Caki2 (cell line): ENCODE measurements around the gene PRKCZ. TPM values are rescaled to one million over a fixed set of nuclear protein-coding genes. Genes with fewer than 3 reads are reported as not detected.

Source experiments
- DNase-seq: peaks from one replicate; pipeline ENCODE4 v3.0.0-alpha.2; 2015; ENCODE audit warnings: low read depth
- in situ Hi-C: cut with HindIII; loops from 2 replicates; pipeline ENCODE4 v1.10.0; 2016; ENCODE audit warnings: low sequenced_read_pairs, low pct_unique_long_range_greater_than_20kb, mixed read lengths
- total RNA-seq: library from RNA; depleted of rRNA; stranded (reverse); fragments of >200 nt; shearing (Covaris generic); gene quantifications from 2 replicates; pipeline ENCODE4 v1.2.3, GENCODE V29; 2014; ENCODE audit warnings: low replicate concordance

Gene PRKCZ
- total RNA-seq, 1 experiment from 2014 or later: 60.4 TPM

DNA sequence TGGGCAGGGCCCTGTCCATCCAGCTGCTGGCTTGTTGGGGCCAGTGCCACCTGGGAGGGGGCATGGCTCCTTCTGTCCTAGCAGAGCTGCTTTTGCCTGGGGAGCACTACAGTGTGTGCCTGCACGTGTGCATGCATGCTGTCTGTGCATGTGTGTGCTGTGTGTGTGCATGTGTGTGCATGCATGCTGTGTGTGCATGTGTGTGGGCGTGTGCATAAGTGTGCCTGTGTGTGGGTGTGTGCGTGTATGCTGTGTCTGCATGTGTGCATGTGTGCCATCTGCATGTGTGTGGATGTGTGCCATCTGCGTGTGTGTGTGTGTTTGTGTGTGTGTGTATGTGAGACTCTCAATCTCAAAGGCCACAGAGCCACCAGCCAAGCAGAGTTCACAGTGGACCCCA, 8.3 kb upstream of the PRKCZ start:
- in situ Hi-C loops: no loop called here
- DNase-seq: no peak

DNA sequence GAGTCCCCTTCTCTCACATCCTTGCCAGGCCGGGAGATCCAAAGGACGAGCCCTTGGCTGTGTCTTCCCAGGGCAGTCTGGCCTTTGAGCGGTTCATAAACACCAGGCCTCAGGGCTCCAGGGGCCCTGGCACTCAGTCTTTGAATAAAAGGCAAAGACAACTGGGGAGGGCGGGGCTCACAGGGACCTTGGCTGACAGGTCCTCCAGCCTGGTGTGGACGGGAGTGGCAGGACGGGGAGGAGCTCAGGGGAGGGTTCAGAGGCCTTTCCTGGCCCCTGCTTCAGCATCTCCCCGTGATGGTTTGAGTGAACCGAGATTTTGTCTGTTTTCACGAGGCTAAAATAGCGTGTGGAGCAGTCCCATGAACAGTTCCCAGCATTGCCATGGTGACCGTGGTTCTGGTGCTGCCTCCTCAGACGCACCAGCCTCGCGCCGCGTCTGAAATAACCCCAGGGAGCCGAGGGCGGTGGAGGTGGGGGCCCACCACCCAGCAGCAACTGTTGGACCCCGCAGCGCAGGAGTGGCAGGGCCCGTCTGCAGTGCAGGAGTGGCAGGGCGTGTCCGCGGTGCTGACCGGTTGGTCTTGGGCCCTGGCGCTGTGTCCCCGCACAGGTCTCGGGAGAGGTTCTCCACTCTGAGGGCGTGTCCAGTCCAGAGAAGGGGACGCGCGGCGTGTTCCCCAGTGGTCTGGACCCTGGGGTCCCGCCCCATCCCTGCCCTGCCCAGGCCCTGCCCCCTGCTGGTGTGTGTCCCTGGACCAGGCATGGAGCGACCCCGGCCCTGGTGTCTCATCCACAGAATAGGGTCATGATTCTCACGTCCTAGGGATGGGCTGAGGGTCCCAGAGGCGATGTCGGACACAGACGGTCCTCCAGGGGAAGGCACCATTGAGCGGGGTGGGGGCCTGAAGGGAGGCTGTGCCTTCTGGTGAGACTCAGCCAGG, 7.1 kb upstream of the PRKCZ start:
- in situ Hi-C loops: no loop called here
- DNase-seq: no peak

DNA sequence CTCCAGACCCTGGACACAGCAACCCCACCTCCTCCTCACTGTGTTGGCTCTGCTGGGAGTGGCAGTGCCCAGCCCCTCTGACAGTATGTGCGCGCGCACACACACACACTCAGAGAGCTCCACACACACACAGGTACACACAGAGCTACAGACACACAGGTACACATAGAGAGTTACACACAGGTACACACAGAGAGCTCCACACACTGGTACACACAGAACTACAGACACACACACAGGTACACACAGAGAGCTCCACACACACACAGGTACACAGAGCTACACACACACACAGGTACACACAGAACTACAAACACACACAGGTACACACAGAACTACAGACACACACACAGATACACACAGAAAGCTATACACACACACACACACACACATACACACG, 6.3 kb upstream of the PRKCZ start:
- in situ Hi-C loops: no loop called here
- DNase-seq: no peak

DNA sequence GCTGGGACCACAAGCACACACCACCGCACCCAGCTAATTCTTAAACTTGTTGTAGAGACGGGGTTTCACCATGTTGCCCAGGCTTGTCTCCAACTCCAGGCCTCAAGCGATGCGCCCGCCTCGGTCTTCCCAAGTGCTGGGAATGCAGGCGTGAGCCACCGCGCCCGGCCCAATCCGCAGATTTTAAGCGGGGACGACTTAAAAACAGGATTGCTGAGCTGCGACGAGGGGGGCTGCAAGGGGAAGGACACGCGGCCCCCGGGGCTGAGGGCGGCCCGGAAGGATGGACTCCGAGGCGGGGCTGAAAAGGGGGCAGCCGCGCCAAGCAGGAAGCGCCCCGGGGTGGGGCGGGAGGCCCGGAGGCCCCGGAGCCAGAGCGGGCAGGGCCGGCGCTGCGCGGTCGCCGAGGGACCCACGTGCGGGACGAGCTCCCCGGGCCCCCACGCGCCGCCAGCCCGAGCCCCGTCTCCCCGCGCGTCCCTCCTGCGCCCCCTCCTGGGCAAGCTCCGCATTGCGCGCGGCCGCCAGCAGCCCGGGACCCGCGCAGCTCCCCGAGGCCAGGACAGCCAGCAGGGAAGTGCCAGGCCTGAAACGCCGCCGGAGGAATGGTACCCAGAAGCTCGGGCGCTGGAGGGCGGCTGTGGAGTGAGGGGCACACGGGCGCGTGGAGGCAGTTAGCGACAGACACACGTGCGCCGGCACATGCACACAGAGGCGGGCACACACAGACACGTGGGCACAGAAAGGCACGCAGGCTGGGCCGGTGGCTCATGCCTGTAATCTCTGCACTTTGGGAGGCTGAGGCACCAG, 5.5 kb upstream of the PRKCZ start:
- in situ Hi-C loops: no loop called here

DNA sequence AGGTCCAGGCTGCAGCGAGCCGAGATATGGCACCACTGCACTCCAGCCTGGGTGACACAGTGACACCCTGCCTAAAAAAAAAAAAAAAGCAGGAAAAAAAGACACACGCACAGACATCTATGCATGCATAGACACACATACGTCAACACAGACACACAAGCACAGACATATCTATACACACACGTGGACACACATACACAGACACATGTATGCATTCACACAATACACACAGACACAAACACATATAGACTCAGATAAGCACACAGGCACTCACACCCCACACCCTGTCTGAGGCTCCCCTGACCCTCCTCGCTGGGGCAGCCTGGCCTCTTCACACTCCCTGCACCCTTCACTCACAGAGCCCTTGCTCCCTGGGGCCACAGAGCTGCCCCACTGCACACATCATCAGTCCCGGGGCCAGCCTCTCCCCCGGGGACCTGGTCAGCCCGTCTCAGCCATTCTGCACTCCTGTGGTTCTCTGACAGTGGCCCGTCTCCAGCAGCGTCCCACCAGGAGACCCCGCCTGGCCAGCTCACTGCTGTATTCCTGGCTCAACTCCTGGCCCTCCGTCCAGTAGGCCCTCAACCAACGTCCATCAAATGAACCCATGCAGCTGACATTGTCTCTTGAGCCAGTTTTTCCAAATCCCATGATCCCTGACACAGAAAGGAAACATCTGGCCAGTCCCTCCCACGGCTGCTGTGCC, 4.6 kb upstream of the PRKCZ start:
- in situ Hi-C loops: no loop called here

More for the DNA sequence above, 5.5 kb upstream of the PRKCZ start:
- peak; percentile 60 for DNase-seq

DNA sequence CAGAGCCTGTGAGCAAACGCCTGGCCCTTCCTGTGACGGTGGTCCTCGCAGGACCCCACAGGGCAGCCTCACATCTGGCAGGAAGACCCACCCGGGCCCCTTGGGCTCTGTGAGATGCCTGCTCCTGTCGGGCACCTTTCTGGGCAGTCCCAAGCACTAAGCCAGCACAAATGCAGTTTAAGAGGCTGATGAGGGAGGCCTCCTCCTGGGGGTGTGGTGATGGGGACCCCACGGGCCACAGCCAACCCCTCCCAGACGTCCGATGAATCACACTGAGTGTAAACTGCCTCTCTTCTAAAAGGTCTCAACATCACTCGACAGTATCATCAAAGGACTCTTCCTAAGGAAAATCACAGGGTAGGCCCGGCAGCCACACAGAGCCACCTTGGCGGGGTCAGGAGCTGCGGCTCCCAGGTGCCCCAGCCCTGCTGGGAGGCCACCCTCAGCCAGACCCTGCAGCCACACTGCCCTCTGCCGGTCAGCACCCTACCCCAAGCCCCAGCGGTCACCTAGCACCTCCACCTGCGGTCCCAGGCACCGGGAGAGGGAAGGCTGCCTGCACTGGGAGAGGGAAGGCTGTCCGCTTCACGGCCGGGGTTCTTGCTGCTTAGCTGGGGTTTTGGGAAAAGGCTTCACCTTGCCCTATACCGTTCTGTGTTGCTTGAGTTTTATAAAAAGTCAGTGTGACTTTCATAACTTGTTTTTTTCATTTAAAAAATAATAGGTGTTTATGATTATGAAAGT, 3.9 kb upstream of the PRKCZ start:
- in situ Hi-C loops: no loop called here
- DNase-seq: peak; percentile 39

More for the DNA sequence above, 4.6 kb upstream of the PRKCZ start:
- no peak for DNase-seq

DNA sequence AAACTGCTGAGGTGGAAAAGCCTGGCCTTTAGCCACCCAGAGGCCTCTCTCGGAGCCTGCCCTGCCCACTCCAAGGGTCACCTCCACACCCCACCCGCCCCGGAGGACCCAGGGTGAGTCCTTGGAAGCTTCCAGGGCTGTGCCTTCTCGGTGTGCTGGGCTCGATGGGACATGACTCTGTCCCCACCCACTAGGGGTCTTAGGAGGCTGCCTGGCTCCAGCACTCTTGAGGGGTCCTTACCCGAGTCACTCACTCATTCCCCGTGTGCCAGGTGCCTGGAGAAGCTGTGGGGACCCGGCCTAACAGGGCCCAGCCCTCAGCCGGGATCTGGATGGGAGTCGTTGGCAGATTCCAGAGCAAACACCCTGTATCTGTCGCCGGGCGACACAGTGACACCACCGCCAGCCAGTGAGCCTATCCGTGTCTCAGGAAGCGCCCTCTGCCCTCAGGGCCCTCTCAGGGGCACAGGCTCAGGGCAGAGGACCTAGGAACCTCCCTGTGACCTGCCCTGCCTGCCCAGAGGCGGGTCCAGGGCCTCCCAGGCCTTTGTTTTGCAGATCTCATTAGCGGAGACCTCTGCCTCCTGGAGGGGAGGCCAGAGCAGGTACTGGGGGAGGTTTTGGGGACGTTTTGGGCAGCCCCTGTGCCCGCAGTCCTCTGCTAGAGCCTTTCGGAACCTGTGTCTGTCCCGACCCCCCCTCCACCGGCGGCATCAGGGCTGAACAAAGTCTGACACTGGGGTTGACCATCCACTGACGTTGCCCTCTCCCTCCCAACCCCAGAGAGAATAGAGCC, 3.1 kb upstream of the PRKCZ start:
- DNase-seq: no peak
- in situ Hi-C loops: no loop called here

DNA sequence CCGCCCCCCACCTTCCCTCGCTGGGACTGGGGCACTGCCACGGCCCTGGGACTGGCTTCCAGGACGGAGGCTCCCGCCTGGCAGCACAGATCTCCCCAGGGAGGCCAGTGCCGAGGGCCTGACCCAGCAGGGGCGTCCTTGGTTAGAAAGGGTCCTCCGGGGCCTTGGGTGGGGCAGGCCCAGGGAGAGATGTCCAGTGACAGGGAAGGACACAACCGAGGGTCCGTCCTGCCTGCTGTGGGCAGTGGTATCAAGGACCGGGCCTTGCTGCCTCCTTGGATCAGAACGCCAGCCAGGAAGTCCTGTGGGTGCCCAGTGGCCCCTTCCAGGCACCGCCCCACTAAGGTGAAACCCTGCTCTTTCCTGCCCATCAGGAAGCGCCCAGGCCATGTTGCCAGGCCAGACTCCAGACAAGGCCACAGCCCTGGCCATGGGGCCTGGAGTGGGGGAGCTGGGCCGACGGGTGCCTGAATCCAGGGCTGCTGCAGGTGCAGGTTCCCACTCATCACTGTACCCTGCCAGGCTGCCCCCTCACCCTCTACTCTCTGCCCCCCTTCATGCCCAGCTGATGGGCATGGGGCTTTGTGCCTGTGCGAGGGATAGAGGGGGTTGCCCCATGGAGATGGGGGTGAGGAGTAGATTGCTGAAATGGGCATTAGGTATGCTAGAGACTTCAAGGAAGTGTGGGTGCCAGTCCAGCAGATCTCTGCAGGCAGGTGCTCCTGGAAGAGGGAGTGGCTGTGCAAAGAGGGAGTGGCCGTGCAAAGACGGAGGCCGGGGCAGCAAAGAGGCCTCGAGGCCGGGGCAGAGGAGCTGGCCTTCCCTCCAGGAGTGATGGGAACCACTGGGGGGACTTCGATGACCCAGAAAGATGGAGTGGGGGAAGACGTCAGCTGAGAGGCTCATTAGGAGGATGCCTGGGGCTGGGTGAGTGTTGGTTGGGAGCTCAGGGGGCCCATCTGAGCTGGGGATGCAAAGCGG, 2.2 kb upstream of the PRKCZ start:
- in situ Hi-C loops: no loop called here
- DNase-seq: no peak

DNA sequence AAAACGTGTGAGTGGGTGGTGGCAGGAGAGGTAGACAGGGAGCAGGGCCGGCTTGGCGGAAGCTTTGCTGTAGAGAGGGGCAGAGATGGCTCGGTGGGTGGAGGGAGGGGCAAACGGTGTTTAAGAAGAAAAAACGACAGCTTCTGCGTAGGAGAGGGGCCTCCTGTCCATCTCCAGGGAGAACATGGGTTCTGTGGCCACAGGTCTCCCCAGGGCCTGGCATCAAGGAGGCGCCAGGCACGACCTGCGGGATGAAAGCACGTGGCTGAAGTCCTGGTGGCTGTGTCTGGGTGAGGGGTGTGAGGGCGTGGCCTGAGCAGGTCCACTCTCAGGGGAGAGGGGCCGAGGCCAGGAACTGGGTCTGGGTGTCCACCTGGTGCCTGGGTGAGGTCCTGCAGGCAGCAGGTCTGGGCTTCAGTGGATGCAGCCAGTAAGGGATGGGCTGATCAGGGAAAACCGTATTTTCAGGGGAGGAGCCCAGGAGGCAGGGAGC, 940 bp upstream of the PRKCZ start:
- in situ Hi-C loops: no loop called here
- DNase-seq: peak; percentile 29

DNA sequence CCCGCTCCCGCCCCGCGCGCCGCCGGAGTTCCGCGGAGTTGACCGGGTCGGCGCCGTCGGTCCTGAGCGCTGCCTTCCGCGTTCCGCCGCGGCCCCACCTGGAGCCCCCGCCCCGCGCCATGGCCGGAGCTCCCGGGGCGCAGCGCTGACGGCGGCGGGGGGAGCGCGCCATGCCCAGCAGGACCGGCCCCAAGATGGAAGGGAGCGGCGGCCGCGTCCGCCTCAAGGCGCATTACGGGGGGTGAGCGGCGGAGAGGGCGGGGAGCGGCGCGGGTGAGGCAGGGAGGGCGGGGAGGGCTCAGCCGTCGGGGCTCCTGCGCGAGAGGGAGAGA, 216 bp downstream of the PRKCZ start:
- peak; percentile 18 for DNase-seq
- in situ Hi-C loops: no loop called here

DNA sequence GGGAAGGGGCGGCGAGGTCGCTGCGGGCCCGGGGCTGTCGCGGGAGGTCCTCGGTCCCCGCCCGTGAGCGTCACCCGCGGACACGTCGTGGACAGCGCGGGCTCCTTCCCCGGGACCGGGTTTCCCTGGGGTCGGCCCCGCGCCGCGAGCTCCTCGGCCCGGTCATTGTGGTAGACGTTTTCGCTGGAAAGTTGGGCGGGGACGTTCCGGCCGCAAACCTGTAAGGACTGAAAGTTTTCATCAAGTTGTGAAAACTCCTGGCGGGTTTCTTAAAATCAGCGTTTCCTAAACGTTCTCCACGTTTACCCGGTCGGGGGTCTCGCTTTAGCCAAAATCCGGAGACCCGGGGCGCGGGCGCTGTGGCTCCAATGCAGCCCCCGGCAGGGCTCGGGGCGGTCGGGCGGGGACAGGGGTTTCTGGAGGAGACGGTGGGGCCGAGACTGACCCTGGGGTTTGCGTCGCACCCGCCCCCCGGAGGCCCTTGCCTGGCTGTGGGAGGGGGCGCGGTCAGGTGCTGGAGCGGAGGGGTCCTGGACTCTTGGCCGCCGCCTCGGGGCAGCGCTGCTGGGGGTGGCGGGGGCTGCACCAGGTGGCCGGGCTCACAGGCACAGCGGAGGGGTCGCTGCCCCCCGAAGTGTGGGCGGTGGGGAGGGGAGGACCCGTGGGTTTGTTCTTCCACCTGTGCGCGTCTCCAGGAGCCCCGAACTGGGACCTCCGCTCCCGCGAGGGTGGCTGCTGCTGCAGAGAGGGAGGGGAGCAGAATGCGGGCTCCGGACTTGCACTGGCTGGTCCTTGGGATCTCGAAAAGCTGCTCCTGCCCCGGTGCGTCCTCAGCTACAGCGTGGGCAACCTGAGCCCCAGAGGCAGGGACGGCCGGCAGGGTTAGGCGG, 827 bp downstream of the PRKCZ start:
- in situ Hi-C loops: no loop called here
- DNase-seq: no peak

DNA sequence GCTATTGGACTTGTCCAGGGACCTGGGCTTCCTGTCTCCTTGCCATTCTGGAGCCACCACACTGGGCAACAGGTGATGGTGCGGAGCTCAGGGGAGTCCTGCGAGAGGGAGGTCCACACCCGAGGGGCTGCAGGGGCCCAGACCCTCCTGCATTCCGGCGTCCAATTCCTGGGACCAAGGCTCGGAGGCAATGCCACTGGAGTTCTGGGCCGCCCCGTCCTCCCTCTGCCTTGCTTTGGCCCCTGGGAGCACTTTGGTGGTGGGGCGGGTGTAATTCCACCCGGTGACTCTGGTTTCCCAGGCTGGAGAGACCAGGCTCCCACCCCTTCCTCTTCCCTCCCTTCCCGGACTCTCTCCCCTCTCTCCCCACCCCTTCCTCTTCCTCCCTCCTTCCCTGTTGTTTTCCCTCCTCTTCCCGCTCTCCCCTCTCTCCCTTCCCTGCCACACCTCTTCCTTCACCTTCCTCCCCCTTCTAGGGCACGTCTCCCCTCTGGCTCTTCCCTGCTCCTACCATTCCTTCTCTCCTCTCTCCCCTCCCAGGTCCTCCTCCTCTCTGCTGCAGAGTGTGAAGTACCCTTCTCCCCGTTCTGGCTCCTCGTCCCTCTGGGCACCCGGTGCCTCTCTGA, 2.0 kb downstream of the PRKCZ start:
- no peak for DNase-seq
- in situ Hi-C loops: no loop called here

DNA sequence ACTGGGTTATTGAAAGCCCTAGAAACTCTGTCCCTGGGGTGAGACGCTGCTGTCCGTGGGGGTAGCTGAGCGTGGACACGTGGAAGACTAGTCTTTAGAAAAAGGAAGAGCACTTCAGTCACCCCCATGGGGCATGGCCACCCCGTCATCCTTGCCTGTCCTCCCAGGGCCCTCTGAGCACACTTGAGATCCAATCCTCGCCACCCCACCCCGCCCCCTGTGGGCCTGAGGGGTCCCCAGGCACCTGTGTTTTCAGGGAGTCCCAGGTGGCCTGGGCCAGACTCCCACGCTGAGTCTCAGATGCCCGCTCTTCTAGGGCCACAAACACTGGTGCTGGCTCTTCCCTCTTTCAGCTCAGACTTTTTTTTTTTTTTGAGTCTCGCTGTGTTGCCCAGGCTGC, 2.5 kb downstream of the PRKCZ start:
- DNase-seq: no peak
- in situ Hi-C loops: no loop called here

DNA sequence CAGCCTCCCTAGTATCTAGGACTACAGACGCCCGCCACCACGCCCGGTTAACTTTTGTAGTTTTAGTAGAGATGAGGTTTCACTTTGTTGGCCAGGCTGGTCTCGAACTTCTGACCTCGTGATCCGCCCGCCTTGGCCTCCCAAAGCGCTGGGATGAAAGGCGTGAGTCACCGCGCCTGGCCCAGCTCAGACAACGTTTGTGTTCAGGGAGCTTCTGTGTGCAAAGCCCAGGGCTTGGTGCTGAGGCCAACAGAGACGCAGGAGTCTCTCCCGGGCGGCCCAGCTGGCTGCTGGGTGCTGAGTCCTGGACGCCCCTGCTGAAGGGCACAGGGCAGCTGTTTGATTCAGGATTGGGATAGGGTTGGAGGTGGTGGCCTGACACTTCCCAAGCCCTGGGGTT, 3.0 kb downstream of the PRKCZ start:
- peak; percentile 16 for DNase-seq
- in situ Hi-C loops: no loop called here

DNA sequence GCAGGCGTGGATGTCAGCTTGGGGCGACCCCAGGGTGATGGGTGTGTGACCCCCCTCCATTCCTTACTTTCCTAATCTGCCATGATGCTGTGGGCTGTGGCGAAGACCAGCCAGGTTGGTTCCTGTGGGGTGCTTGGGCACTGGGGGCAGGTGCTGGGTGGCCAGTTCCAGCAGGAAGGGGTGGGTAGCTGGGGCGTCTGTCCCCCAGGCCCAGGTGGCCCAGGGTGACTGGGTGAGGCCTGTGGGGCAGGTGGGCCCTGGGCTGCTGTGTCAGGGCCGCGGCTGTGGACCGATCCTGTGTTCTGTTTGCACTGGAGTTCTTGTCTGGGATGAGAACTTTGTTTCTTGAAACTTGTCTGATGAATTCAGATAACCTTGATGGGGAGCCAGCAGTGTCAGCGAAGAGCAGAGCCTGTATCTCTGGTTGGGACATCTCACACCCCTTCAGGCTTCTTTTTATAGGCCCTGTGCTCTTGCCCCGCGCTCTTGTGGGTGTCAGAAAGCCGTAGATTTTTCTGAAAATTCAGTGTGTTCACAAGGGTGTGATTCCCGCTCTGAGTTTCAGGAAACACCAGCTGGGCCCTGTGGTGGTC, 3.7 kb downstream of the PRKCZ start:
- no peak for DNase-seq
- in situ Hi-C loops: no loop called here
